GM21825 (cell line): Measurements from ENCODE around the gene LRRC39.
"Not testable (repeated sequence)": the region's sequence is repeated elsewhere in the genome, so short reads cannot be mapped to it uniquely, and the experiment has no call there.

Source experiments
- ATAC-seq: cut with Tn5 transposase; IDR thresholded peaks from one replicate; pipeline ENCODE4 v1.9.1; 2021; ENCODE audit warnings: mild to moderate bottlenecking, moderate library complexity; ENCODE audit not compliant: unreplicated experiment

LRRC39 gene

GRCh38 chr1:100178091-100178490 is at the start of gene LRRC39:
TSS of gene LRRC39 (minus strand) at chr1:100178256. CDS start at chr1:100168516, 9,740 bp downstream.
- ATAC-seq, result no peak

- no peak for ATAC-seq
Observed at GRCh38 chr1:100222428-100222827, 44.4 kb upstream of the LRRC39 start.

- ATAC-seq, result no peak
Observed at GRCh38 chr1:100219883-100220282, 41.8 kb upstream of the LRRC39 start.

- ATAC-seq, result no peak
Observed at GRCh38 chr1:100219457-100219856, 41.4 kb upstream of the LRRC39 start.

- ATAC-seq, result no peak
Observed at GRCh38 chr1:100217834-100218233, 39.8 kb upstream of the LRRC39 start.

GRCh38 chr1:100215101-100215500 is 37.0 kb upstream of the LRRC39 start:
- ATAC-seq, result no peak

- no peak for ATAC-seq
Observed at GRCh38 chr1:100213141-100213540, 35.1 kb upstream of the LRRC39 start.

GRCh38 chr1:100206301-100206700 is 28.2 kb upstream of the LRRC39 start:
- no peak for ATAC-seq

GRCh38 chr1:100205593-100205992 is 27.5 kb upstream of the LRRC39 start:
- ATAC-seq, result not testable (repeated sequence)

- not testable (repeated sequence) for ATAC-seq
Observed at GRCh38 chr1:100205103-100205502, 27.0 kb upstream of the LRRC39 start.

- ATAC-seq, result not testable (repeated sequence)
Observed at GRCh38 chr1:100202703-100203102, 24.6 kb upstream of the LRRC39 start.

GRCh38 chr1:100200060-100200459 is 22.0 kb upstream of the LRRC39 start:
- ATAC-seq, result not testable (repeated sequence)

GRCh38 chr1:100198596-100198995 is 20.5 kb upstream of the LRRC39 start:
- no peak for ATAC-seq

- ATAC-seq, result no peak
Observed at GRCh38 chr1:100188617-100189016, 10.6 kb upstream of the LRRC39 start.

- ATAC-seq, result no peak
Observed at GRCh38 chr1:100187912-100188311, 9.9 kb upstream of the LRRC39 start.

GRCh38 chr1:100184536-100184935 is 6.5 kb upstream of the LRRC39 start:
- ATAC-seq, result peak; percentile 75

- ATAC-seq, result no peak
Observed at GRCh38 chr1:100183370-100183769, 5.3 kb upstream of the LRRC39 start.

GRCh38 chr1:100177295-100178041 is 588 bp downstream of the LRRC39 start:
- no peak for ATAC-seq

GRCh38 chr1:100168051-100168450 is 10.0 kb downstream of the LRRC39 start:
- no peak for ATAC-seq

GRCh38 chr1:100164702-100165101 is 13.4 kb downstream of the LRRC39 start:
- ATAC-seq, result no peak

- ATAC-seq, result no peak
Observed at GRCh38 chr1:100164216-100164615, 13.8 kb downstream of the LRRC39 start.

- ATAC-seq, result no peak
Observed at GRCh38 chr1:100162881-100163280, 15.2 kb downstream of the LRRC39 start.

- peak; percentile 84 for ATAC-seq
Observed at GRCh38 chr1:100152271-100152670, 25.8 kb downstream of the LRRC39 start.
